MCF 10A (cell line): ENCODE measurements around the gene ARHGEF26. TPM values are rescaled to one million over a fixed set of nuclear protein-coding genes. Genes with fewer than 3 reads are reported as not detected.

Experiments
- BruUV-seq: library from RNA; stranded (reverse); fragments of 400-500 nt; replicated peaks from 2 replicates; lab custom pipeline; 2021; lab: Mats Ljungman, UMichigan
- CTCF ChIA-PET: fragments of 300-600 bp; sonication (Branson Sonifier 250); formaldehyde crosslinking; extraction: SDS; loops from one replicate; lab custom pipeline; 2021; ENCODE audit warnings: antibody characterized with exemption, inconsistent platforms; lab: Yijun Ruan, JAX
- POLR2A ChIA-PET: fragments of 300-600, 350-650 bp; sonication (Branson Sonifier 250); formaldehyde crosslinking; extraction: SDS; loops from one replicate; lab custom pipeline; 2020; ENCODE audit warnings: antibody characterized with exemption, inconsistent platforms; lab: Yijun Ruan, JAX
- DNase-seq: peaks from one replicate; pipeline ENCODE4 v3.0.0-alpha.2; 2018; ENCODE audit not compliant: unreplicated experiment
- H3K27ac Mint-ChIP-seq: one replicate; pipeline ENCODE4 v1.8.0; 2022; ENCODE audit warnings: mild to moderate bottlenecking, low read depth, mixed read lengths; ENCODE audit not compliant: unreplicated experiment
- H3K27me3 Mint-ChIP-seq: one replicate; pipeline ENCODE4 v1.8.0; 2022; ENCODE audit warnings: mixed read lengths; ENCODE audit not compliant: insufficient read depth, unreplicated experiment
- H3K36me3 Mint-ChIP-seq: one replicate; pipeline ENCODE4 v1.8.0; 2022; ENCODE audit warnings: mild to moderate bottlenecking, moderate library complexity, mixed read lengths; ENCODE audit not compliant: insufficient read depth, unreplicated experiment
- H3K4me1 Mint-ChIP-seq: one replicate; pipeline ENCODE4 v1.8.0; 2022; ENCODE audit warnings: mixed read lengths; ENCODE audit not compliant: insufficient read depth, unreplicated experiment
- H3K4me3 Mint-ChIP-seq: one replicate; pipeline ENCODE4 v1.8.0; 2022; ENCODE audit warnings: mild to moderate bottlenecking, moderate library complexity, mixed read lengths; ENCODE audit not compliant: unreplicated experiment
- H3K9me3 Mint-ChIP-seq: one replicate; pipeline ENCODE4 v1.8.0; 2022; ENCODE audit warnings: mixed read lengths; ENCODE audit not compliant: unreplicated experiment
- intact Hi-C: fragments of 100-400 bp; cut with micrococcal nuclease; formaldehyde crosslinking; loops from 2 replicates; pipeline ENCODE4 v1.14.1; 2022
- total RNA-seq: library from RNA; stranded (reverse); gene quantifications from 2 replicates; pipeline ENCODE4 v1.2.3, GENCODE V29; 2022
- TF ChIP-seq, protein P1 (sequence below): fragments of 200-600 bp; IDR thresholded peaks from one replicate; pipeline ENCODE4 v1.8.0; 2022; ENCODE audit warnings: antibody characterized with exemption, mild to moderate bottlenecking; ENCODE audit not compliant: unreplicated experiment

ARHGEF26 gene
- total RNA-seq, 1 experiment from 2014 or later = 0.63 TPM

DNA sequence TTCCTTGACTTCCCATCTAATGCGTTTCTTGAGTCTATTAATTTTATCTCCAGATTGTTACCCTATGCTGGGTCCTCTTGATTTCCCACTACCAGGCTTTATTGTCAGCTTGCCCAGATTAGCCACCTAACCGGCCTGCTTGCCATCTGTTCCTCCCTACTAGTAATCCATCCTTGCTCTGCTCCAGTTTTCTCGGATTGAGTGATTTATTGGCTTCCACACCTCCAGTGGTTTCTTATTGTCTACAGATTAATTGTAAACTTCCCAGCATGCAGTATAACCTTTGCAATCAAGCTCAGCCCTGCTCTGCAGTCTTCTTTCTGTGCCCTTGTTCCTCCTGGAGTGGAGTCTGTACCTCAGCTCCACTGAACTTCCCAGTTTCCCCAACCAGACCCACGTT is 63.4 kb downstream of the ARHGEF26 start:
- Mint-ChIP-seq H3K27ac (no peak overlapping the region), H3K4me3 (no peak overlapping the region), H3K27me3 (no peaks in the 10 kb centered on the region), H3K36me3 (no peaks in the 10 kb centered on the region), H3K4me1 (peaks cover 5% of the 10 kb centered on the region), H3K9me3 (no peaks in the 10 kb centered on the region)
- DNase-seq = no peak
- no TSS peak for BruUV-seq
- intact Hi-C loops = no loop called here
- TF ChIP-seq, protein P1, sequence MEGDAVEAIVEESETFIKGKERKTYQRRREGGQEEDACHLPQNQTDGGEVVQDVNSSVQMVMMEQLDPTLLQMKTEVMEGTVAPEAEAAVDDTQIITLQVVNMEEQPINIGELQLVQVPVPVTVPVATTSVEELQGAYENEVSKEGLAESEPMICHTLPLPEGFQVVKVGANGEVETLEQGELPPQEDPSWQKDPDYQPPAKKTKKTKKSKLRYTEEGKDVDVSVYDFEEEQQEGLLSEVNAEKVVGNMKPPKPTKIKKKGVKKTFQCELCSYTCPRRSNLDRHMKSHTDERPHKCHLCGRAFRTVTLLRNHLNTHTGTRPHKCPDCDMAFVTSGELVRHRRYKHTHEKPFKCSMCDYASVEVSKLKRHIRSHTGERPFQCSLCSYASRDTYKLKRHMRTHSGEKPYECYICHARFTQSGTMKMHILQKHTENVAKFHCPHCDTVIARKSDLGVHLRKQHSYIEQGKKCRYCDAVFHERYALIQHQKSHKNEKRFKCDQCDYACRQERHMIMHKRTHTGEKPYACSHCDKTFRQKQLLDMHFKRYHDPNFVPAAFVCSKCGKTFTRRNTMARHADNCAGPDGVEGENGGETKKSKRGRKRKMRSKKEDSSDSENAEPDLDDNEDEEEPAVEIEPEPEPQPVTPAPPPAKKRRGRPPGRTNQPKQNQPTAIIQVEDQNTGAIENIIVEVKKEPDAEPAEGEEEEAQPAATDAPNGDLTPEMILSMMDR = no peak
- CTCF ChIA-PET = no interaction called here
- POLR2A ChIA-PET = interaction anchor here (0.6 kb wide), 1 partner anchor 99 kb away, joined by 3 read pairs; no protein-coding TSS in a partner anchor

- ChIA-PET CTCF (interaction anchor here (0.6 to 1.0 kb wide), 3 partner anchors 10 to 549 kb away, joined by 3 read pairs; no protein-coding TSS in a partner anchor), POLR2A (interaction anchor here (2.1 kb wide), 1 partner anchor 12 kb away, joined by 6 read pairs; no protein-coding TSS in a partner anchor)
- H3K4me3 Mint-ChIP-seq = no peak overlapping the region
- H3K4me1 Mint-ChIP-seq = peaks cover 5% of the 10 kb centered on the region
- no peaks in the 10 kb centered on the region for H3K9me3 Mint-ChIP-seq
- intact Hi-C loops = no loop called here
- BruUV-seq = no TSS peak
- TF ChIP-seq, protein P1 = no peak
- no peaks in the 10 kb centered on the region for H3K27me3 Mint-ChIP-seq
- no peaks in the 10 kb centered on the region for H3K36me3 Mint-ChIP-seq
- no peak for DNase-seq
- no peak overlapping the region for H3K27ac Mint-ChIP-seq
Measured at GRCh38 chr3:154188437-154188836, 67.2 kb downstream of the ARHGEF26 start.

DNA sequence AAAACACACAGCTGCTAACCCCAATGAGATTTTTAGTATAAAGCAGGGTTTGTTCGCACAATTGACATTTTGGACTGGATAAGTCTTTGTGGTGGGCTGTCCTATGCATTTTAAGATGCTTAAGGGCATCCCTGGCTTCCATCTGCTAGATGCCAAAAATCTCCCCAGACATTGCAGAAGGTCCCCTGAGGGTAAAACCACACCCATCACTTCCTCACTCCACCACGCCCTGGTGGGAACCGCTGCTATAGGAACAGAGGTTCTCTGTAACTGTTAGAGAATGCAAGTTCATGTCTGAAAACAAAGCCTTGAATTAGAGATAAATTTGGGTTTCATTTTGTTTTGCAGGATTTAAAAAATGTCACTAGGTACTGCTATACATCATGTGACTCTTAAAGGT is 67.7 kb downstream of the ARHGEF26 start:
- TF ChIP-seq, protein P1 = no peak
- ChIA-PET POLR2A (interaction anchor here (2.1 kb wide), 1 partner anchor 13 kb away, joined by 6 read pairs; no protein-coding TSS in a partner anchor), CTCF (interaction anchor here (0.6 to 1.0 kb wide), 3 partner anchors 9 to 549 kb away, joined by 3 read pairs; no protein-coding TSS in a partner anchor)
- intact Hi-C loops = no loop called here
- BruUV-seq = no TSS peak
- Mint-ChIP-seq H3K4me3 (no peak overlapping the region), H3K4me1 (peaks cover 5% of the 10 kb centered on the region), H3K27ac (no peak overlapping the region), H3K9me3 (no peaks in the 10 kb centered on the region), H3K27me3 (no peaks in the 10 kb centered on the region), H3K36me3 (no peaks in the 10 kb centered on the region)
- peak; percentile 22 for DNase-seq

GRCh38 chr3:154191520-154191919 is 70.3 kb downstream of the ARHGEF26 start:
- Mint-ChIP-seq H3K36me3 (no peaks in the 10 kb centered on the region), H3K4me3 (no peak overlapping the region), H3K27me3 (no peaks in the 10 kb centered on the region), H3K9me3 (no peaks in the 10 kb centered on the region), H3K27ac (no peak overlapping the region), H3K4me1 (peaks cover 5% of the 10 kb centered on the region)
- ChIA-PET CTCF (interaction anchor here (1.1 to 1.4 kb wide), 3 partner anchors 10 to 68 kb away, joined by 3 to 4 read pairs (median 3); no protein-coding TSS in a partner anchor), POLR2A (interaction anchor here (0.6 to 0.7 kb wide), 2 partner anchors 128 to 1564 kb away, joined by 3 read pairs; no protein-coding TSS in a partner anchor)
- intact Hi-C loops = no loop called here
- TF ChIP-seq, protein P1 = no peak
- no TSS peak for BruUV-seq
- DNase-seq = no peak
